LoVo (cell line): ENCODE data around the gene HERC2.
"Not testable (repeated sequence)": the region's sequence is repeated elsewhere in the genome, so short reads cannot be mapped to it uniquely, and the experiment has no call there.

Experiments used
- DNase-seq: peaks from one replicate; pipeline ENCODE4 v3.0.0-alpha.2; 2016; ENCODE audit warnings: low spot score

The HERC2 gene

DNA sequence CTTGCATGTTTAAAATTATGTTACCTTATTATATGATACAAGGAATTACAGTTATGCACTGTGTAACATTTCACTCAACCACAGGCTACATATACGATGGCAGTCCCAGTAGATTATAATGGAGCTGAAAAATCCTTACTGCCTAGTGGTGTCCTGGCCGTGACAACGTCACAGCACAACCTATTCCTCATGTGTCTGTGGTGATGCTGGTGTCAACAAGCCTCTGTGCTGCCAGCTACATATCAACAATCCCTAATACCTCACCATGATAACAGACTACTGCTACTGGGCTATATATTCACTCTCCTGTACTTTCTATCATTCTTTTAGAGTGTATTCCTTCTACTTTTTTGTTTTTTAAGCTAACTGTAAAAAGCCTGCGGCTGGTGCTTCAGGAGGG is 142.7 kb downstream of the HERC2 start:
- no peak for DNase-seq

DNA sequence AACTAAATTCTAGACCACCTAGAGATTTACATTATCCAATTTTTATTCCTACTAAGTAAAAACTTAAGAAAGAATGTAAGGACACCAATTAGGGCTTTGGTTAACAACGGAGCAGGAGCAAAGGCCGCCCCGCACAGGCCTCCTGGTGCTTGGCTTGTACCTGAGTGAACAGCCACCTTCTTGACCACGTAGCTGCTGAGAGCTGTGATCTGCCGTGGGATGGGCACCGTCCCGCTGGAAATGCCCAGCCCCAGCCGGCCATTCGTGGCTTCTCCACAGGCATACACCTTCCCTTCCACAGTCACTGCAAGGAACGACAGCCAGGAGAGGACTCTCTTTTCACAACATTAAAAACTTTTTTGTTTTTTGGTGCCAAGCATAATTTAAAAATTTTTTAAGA is 143.3 kb downstream of the HERC2 start:
- no peak for DNase-seq

DNA sequence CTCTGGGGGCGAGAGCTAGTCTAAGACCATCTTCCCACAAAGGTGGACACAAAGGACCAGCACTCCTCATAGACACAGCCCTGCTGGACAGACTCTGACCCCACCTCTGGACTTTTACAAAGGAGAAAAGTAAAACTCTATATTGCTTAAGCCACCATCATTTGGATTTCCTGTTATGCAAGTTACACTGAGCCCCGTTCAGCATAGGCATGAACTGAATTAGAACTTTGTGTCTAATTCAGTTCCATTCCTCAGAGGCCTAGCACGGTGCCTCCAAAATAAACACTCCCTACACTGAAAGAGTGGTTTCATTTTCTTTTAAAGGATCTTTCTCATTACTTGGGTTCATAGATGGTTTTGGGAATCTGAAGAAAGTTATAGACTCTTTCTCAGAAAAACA is 143.7 kb downstream of the HERC2 start:
- no peak for DNase-seq

DNA sequence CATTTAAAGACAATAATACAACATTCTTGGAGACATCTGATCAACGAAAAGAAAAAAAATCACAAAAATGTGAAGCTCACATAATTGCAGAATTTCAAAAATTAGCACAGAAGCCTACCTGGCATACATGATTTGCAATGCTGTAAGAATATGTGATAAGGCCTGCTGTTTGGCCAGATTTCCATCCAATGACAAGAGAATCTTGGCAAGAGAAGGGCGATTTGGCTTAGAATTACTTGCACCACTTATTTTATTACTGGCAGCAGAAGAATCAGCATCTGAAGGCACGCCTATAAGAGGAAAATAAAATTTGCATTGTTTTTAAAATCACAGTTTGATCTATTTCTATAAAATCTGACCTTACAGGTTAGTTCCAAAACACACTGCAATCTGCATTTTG is 152.6 kb downstream of the HERC2 start:
- DNase-seq = no peak

DNA sequence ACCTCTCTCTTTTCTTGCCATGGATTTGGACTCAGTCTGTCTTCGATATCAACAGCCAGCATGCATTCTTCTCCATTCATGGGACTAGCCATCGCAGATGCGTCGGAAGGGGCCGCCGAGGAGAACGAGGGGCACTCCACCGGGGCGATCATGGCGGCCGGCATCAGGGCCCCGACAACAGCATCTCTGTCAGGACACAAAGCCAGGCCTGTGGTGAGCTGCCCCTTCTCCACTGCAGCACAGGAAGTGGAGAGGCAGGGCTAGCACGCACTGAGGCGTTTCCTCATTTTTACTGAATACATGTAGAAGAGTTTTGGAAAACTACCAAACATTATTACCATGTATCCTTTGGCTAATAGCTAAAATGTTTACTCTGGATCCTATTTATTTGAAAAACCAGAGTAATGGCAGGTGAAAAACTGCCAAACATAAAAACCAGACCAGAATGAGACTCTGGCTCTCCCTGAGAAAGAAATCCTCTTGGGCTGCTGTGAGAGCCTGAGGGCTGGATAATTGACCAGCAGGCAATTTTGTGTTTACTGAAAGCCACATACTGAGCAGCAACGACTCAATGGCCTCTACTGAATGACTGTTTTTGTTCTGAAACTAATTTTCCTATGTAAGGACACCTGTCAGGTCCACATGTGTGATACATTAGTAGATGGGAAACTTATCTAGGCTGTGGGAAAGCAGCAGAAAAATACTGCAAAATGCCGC is 153.4 kb downstream of the HERC2 start:
- DNase-seq = not testable (repeated sequence)

DNA sequence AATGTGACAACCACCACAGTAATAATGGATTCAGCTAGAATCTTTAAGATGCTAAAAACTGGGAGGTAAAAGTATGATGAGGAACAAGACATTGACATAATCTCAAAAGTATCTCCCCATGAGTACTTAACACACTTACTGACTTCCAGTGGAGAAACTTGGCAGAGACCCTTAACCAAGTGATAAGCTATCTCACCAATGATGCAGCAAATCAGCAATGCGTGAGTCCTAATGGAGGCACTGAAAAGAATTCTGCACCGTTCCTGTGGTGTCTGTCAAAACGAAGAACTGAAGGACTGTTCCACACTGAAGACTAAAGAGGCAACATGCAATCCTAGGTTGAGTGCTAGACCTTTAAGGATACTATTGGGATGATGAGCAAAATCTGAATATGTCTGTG is 154.9 kb downstream of the HERC2 start:
- DNase-seq = no peak

DNA sequence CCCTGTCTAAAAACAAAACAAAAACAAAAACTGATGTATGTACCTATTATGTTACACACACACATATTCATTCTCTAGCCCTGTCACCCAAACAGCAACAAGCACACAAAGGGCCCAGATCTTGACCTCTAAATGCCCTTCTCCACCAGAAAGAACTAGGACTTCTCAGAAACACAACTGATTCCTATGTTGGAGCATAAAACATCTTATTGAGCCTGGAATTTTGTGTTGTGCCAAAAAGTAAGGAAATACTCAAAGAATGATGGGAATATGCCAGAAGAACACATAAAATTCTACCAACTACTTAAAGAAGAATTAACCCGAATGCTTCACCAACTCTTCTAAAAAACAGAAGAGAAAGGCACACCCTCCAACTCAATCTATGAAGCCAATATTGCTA is 156.2 kb downstream of the HERC2 start:
- DNase-seq = no peak

DNA sequence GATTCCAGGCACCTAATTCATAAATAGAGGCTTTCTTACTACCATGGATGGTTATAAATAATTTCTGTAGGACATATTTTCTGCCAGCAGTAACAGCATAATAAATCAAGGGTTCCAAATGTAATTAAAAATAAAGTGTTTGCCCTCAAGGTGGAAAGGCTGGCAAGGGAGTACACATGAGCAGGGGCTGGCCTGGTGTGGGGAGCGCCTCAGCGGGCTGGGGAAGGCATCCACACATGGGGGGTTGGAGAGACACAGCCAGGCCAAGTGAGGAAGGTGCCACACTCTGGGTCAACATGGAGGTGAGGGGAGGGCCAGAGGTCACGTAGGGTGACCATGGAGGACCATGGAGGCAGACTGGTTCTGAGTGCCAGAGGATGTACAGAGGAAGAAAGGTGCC is 157.1 kb downstream of the HERC2 start:
- DNase-seq = no peak

DNA sequence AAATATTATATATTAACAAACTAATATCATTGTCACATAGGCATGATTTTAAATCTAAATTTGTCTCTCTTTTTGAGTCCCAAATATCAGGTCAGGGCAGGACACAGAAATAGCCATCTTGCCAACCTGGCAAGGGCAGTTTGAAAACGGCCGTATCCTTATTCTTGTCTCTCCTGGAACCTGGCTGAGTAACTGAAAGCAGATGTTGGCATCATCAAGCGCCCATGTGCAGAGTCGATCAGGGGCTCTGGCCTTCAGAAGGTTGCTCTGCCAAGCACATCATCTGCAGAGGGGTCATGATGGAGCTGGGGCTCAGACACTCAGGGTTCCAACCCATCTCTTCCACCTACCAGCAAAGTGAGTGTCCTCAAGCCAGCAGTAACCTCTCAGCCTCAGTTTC is 167.7 kb downstream of the HERC2 start:
- no peak for DNase-seq

DNA sequence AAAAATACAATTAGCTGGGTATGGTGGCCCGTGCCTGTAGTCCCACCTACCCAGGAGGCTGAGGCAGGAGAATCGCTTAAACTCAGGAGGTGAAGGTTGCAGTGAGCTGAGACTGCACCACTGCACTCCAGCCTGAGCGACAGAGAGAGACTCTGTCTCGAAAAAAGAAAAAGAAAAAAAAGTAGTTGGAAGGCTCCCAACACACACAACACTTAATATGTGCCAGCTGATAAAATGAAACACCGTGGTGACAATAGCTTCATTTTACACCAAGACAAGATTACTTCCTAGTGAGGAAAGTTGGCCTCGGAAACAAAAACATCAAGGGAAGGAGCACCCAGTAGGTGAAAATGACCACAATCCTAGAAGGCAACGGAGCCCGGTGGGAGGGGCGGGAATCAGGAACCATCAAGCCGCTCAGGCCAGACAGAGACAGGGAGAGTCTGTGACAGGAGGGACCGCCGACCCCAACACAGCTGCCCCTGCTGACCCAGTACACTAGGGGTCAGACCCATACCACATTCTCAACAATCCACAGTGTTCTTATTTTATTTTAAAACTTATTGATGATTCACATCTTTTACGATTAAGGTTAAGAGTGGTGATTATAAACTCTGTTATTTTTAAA is 168.4 kb downstream of the HERC2 start:
- DNase-seq = no peak

DNA sequence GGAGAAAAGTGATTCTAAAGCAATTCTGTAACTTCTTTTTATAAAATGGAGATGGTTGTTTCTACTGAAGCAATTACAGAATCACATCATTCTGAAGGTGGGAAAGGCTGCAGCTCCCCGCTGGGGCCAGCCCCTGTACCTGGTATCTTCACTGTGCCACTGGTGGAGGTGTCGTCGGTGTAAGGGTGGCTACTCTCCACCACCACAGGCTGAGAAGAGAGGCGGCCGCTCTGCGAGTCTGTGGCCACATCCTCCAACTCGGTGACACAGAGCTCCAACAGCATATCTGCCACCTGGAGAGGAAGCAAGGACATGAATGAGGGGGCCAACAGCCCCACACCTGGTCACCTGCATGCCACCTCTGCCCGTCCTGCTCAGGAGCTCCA is 169.4 kb downstream of the HERC2 start:
- DNase-seq = not testable (repeated sequence)

DNA sequence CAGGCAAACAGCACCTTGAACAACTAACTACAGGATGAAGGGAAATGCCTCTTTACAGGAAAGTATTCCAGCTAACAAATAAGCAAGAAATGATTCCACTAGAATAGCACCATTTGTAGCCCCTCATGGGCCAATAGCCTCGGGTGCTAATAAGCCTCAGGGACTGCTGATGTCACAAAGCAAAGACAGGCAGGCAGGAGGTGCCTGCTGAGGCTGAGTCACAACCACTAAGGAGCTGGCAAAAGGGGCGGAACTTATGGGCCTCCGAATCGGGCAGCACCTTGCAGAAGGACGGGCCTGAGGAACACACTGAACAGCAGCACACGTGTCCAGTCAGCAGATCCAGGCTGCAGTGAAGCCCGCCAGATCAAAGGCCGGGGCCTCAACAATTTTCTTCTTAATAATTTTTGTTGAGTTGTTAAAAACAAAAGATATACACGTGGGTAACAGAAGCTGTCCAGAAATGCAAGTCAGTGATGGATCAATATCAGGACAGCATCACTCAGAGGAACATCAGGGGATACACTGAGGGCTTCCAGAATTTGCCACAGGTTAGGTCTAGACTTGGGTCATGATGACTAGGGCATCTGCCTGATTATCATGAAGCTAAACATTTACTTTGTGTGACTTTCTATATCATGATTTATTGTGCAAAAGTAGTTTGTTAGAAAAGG is 170.0 kb downstream of the HERC2 start:
- not testable (repeated sequence) for DNase-seq

DNA sequence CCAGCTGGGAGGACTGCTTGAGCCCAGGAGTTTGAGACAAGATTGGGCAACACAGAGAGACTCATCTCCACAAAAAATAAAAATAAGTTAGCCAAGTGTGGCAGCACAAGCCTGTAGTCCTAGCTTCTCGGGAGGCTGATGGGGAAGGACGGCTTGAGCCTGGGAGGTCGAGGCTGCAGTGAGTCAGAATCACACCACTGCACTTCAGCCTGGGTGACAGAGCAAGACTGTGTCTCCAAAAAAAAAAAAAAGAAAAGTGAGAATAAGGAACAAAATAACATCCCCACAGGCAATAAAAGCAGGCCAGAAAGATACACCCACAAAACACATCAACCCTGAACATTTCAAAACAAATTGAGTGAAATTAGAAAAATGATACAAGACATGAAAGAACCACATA is 174.2 kb downstream of the HERC2 start:
- DNase-seq = no peak

DNA sequence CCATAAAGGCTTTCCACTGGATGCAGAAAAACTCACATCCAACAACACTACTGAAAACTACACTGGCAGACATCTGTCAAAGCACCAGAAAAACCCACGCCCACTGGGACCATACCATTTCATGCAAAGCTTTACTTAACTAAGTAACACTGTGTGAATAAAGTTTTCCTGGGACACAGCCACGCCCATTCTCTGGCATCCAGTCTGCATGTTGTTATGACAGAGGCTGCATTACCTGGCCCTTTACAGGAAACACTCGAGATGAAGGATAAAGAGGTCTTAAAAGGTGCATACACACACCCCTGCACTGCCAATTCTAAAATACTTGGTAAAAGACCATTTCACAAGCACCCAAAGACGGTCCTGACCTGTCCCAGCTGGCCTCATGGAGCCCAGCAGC is 176.6 kb downstream of the HERC2 start:
- not testable (repeated sequence) for DNase-seq

DNA sequence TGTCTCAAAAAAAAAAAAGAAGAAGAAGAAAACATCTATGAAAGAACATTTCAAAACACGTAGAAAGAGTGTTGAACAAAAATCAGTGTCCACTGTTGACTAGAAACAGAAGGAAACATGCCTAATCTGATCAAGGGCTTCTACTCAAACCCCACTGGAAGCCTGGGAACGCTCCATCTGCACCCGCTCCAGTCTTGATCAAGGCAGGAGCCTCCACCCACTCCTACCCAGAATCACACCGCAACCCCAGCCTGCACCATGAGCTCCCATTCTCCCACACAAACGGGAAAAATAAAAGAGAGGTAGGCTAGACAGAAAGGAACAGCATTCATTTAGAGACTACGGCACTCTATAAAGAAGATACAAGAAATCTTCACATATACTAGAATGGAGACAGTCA is 181.9 kb downstream of the HERC2 start:
- DNase-seq = no peak

DNA sequence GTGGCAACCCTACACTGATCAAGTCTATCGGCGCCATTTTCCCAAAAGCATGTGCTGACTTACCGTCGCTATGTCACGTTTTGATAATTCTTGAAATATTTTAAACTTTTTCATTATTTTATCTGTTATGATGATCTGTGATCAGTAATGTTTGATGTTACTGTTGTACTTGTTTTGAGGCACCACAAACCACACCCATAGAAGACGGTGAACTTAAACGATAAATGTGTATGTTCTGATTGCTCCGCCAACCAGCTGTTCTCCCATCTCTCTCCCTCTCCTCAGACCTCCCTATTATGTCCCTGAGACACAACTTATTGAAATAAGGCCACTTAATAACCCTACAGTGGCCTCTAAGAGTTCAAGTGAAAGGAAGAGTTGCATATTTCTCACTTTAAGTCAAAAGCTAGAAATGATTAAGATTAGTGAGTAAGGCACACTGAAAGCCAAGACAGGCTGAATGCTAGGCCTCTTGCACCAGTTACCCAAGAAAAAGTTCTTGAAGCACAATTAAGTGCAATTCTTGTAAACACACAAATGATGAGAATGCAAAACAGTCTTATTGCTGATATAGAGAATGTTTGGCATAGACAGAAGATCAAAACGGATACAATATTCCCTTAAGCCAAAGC is 184.5 kb downstream of the HERC2 start:
- not testable (repeated sequence) for DNase-seq

DNA sequence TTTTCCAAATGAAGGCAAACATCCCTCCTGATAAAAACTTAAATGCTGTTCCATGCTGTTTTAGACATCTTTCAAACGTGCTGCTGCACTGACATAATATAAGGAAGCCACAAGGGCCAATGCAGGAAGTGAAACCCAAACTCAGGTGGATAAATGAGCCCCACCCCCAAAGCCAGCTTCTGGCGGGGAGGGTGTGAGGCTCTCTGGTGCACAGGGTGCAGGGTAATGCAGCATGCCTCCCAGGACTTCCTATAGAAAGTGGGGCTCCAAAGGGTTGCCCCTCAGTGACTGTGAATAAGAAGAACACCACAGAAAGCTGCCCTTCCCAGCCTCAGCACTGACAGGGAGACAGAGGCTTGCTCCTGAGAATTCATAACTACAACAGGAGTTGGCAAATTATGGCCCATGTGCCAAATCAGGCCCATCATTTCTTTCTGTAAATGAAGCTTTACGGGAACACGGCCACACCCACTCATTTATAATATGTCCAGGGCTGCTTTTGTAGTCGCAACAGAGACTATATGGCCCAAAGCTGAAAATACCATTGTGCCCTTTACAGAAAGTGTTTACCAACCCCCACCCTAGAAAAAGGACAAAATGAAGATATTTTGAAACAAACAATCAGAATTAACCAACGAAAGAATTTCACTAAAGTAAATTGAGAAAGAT is 185.6 kb downstream of the HERC2 start:
- DNase-seq = not testable (repeated sequence)

DNA sequence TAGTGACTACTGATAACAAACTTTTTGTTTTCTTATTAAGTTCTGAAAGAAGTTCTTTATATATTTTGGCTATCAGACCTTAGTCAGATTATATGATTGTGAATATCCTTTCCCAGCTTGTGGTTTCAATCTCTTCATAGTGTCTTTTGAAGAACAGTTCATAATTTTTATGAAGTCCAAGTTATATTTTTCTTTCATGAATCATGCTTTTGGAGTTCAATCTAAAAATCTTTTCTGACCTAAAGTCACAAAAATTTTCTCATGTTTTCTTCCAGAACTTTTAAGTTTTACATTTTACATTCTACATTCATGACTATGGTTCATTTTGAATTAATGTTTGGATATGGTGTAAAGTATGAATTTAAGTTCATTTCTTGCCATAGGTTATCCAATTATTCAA is 188.7 kb downstream of the HERC2 start:
- DNase-seq = no peak

DNA sequence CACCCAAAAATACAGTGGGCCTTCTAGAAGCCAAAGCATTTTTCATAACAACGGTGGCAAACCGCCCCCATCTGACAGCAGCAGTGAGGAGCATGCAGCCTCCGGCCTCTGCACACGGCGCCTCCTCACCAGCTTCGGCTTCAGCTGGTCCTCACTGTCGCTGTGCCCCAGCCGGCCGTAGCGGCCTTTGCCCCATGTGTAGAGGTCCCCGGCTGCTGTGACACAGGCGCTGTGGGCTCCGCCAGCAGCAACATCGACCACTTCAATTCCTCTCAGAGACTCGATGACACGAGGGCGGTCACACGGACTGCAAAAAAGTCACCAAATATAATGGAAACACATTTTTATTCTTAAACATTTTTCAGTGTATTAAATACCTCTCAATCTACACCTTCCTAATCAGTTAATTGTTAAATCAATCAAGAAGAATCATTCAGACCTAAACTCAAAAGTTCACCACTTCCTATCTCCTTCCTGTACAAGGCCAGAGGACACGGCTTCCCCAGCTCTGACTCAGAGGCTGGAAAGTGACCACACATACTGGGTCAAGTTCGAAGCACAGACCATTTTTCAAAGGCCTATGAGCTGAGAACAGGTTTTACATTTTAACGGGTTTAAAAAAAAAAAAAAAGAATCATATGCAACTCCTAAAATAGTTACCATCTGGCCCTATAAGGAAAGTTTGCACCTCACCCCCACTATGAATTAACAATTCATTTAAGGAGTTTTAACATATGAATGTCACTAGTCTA is 189.3 kb downstream of the HERC2 start:
- DNase-seq = no peak

DNA sequence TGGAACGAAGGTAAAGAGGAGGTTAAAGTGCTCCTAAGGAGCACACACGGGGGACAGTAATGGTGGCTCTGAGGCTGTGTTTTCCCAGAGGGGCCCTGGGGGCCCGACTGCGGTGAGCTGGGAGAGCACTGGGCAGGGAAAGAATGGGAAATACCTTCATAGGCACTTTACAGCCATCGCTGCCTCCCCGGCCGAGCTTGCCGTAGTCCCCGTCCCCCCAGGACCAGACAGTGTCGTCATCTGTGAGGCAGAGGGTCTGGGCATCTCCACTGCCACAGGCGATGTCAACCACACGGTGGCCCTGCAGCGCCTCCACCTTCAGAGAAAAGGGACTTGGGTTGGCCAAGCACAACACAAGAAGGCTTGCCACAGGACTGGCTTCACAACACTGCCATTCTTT is 190.0 kb downstream of the HERC2 start:
- no peak for DNase-seq

DNA sequence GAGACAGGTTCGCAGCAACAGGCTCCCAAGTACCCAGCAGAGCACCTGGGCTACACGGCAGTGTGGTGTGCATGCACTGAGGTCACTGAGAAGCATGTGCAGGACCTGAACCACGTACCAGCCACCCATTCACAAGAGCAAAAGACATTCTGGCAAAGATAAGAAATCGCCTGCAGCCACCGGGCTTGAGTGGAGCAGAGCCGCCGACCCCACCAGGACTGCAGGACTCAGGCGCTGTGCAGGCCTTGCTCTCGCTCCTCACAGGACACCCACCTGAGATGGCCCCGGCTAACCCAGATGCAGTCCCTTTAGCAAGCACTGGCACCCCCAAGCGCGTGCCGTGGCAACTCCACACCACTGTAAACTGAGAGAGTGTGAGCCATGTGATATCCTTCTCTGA is 190.6 kb downstream of the HERC2 start:
- no peak for DNase-seq

DNA sequence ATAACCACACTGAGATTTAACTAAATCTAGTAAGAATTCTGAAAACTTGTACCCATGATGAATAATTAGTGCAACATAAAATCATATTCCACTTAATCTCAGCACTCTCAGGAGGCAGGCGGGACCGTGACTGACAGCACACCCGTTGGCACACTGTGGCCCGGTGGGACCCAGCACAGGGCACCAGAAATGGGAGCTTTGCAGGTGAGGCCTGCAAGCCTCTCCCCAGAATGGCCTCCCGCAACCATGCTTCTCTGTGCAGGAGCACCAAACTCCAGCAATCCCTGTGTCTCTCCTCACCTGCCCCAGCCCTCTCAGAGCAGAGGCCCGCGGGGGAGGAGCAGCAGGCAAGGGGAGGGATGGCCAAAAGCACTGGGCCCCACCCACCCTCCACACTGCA is 191.3 kb downstream of the HERC2 start:
- no peak for DNase-seq
